ENCODE measurements around the gene PPP1R37. TPM values are rescaled to one million over a fixed set of nuclear protein-coding genes. Genes with fewer than 3 reads are reported as not detected.

Gene PPP1R37
- total RNA-seq, 1 experiment from 2014 or later: 46.4 TPM

DNA sequence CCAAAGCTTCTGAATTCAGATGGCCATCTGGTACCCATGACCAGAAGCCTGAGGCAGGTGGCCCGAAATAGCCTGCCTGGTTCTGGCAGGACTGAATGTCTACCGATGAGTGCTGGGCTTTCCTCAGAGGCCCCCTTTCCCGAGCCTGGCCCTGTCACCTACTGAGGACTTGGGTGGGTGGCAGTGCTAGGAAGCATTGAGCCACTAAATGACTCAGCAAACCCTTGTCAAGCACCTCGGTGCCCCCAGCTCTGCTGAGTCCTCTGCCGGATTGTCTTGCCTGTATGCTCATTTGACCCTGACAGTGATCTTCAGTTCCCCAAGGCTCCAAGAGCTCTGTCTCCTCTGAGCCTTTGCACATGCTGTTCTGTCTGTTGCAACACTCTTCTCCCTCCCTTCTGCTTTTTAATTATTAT is 17.9 kb downstream of the PPP1R37 start:
- ChIA-PET CTCF (no interaction called here), POLR2A (ENCODE audit: unreplicated experiment) (no interaction called here)
- H3F3A ChIP-seq (ENCODE audit: low read length, unreplicated experiment): no peaks in the 10 kb centered on the region
- no peak overlapping the region for H3K4me2 ChIP-seq (ENCODE audit: low read length)
- no peak overlapping the region for H2AFZ ChIP-seq (ENCODE audit: low read length)
- DNase-seq: no peak
- H4K20me1 ChIP-seq (ENCODE audit: low read length): peaks cover 9% of the 10 kb centered on the region; the same call in 1 of the 2 replicates
- H3K9me2 ChIP-seq (replicated peaks; ENCODE audit: low read length): no peaks in the 10 kb centered on the region
- intact Hi-C loops (cut with micrococcal nuclease): no loop called here
- no peak overlapping the region for H3K4me3 ChIP-seq (ENCODE audit: low read length)
- H3K9ac ChIP-seq (ENCODE audit: low read length): no peak overlapping the region
- no TSS peak for BruUV-seq (replicated peaks)
- H3K4me1 ChIP-seq (ENCODE audit: insufficient read depth, low read length): peaks cover 21% of the 10 kb centered on the region
- TF ChIP-seq EZH2 (IDR thresholded peaks at IDR 0.05; ENCODE audit: low read length, unreplicated experiment) (no peak), EZH2phosphoT487 (IDR thresholded peaks at IDR 0.05; ENCODE audit: borderline replicate concordance, low read length) (no peak)
- TF ChIP-seq, protein P1, sequence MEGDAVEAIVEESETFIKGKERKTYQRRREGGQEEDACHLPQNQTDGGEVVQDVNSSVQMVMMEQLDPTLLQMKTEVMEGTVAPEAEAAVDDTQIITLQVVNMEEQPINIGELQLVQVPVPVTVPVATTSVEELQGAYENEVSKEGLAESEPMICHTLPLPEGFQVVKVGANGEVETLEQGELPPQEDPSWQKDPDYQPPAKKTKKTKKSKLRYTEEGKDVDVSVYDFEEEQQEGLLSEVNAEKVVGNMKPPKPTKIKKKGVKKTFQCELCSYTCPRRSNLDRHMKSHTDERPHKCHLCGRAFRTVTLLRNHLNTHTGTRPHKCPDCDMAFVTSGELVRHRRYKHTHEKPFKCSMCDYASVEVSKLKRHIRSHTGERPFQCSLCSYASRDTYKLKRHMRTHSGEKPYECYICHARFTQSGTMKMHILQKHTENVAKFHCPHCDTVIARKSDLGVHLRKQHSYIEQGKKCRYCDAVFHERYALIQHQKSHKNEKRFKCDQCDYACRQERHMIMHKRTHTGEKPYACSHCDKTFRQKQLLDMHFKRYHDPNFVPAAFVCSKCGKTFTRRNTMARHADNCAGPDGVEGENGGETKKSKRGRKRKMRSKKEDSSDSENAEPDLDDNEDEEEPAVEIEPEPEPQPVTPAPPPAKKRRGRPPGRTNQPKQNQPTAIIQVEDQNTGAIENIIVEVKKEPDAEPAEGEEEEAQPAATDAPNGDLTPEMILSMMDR (conservative IDR thresholded peaks at IDR 0.05; ENCODE audit: low read depth, low read length): no peak
- no peaks in the 10 kb centered on the region for H3K36me3 ChIP-seq (ENCODE audit: low read depth, low read length)
- ATAC-seq: no peak
- H3K9me3 ChIP-seq (ENCODE audit: low read length): no peaks in the 10 kb centered on the region
- H3K27me3 ChIP-seq (ENCODE audit: low read length): no peaks in the 10 kb centered on the region
- H3K79me2 ChIP-seq (ENCODE audit: low read length): peaks cover 85% of the 10 kb centered on the region
- no peak overlapping the region for H3K27ac ChIP-seq (ENCODE audit: low read length)

DNA sequence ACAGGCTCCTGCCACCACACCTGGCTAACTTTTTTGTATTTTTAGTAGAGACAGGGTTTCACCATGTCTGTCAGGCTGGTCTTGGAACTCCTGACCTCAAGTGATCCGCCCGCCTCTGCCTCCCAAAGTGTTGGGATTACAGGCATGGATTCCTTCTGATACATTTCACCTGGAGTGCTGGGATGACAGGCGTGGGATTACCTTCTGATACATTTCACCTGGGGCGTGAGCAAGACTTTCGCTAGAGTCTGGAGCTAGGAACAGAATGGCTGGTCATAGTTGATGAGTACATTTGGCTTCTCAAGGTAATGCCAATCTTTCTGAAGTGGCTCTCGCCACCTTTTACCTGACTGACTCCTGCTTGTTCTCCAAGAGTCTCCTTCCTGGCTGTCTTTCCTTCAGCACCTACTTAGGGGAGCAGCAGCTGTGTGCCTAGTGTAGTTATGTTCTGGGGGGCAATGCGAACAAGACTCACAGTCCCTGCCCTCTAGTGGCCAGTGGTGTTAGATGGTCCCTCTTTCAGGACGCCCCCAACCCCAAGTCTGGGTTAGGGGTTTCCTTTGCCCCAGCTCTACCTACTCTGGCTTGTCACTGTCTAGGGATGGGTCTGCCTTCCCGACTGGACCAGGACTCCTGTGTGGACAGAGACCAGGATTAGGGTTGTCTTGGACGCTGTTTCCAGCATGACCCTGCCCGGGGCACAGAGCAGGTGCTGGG is 19.3 kb downstream of the PPP1R37 start:
- Histone ChIP-seq H2AFZ (ENCODE audit: low read length) (no peak overlapping the region), H3K9me3 (ENCODE audit: low read length) (no peaks in the 10 kb centered on the region), H3K9ac (ENCODE audit: low read length) (no peak overlapping the region), H3K4me1 (ENCODE audit: insufficient read depth, low read length) (peaks cover 21% of the 10 kb centered on the region), H3K27ac (ENCODE audit: low read length) (no peak overlapping the region), H3K27me3 (ENCODE audit: low read length) (no peaks in the 10 kb centered on the region), H3K36me3 (ENCODE audit: low read depth, low read length) (no peaks in the 10 kb centered on the region), H3K9me2 (replicated peaks; ENCODE audit: low read length) (no peaks in the 10 kb centered on the region), H3K4me3 (ENCODE audit: low read length) (no peak overlapping the region), H3K4me2 (ENCODE audit: low read length) (no peak overlapping the region), H3K79me2 (ENCODE audit: low read length) (peaks cover 91% of the 10 kb centered on the region), H3F3A (ENCODE audit: low read length, unreplicated experiment) (no peaks in the 10 kb centered on the region), H4K20me1 (ENCODE audit: low read length) (peaks cover 7% of the 10 kb centered on the region; the same call in 1 of the 2 replicates)
- TF ChIP-seq EZH2 (IDR thresholded peaks at IDR 0.05; ENCODE audit: low read length, unreplicated experiment): no peak
- no peak for TF ChIP-seq EZH2phosphoT487 (IDR thresholded peaks at IDR 0.05; ENCODE audit: borderline replicate concordance, low read length)
- TF ChIP-seq, protein P1 (conservative IDR thresholded peaks at IDR 0.05; ENCODE audit: low read depth, low read length): no peak
- ChIA-PET CTCF (no interaction called here), POLR2A (ENCODE audit: unreplicated experiment) (no interaction called here)
- no peak for ATAC-seq
- no peak for DNase-seq
- no TSS peak for BruUV-seq (replicated peaks)
- intact Hi-C loops (cut with micrococcal nuclease): no loop called here

DNA sequence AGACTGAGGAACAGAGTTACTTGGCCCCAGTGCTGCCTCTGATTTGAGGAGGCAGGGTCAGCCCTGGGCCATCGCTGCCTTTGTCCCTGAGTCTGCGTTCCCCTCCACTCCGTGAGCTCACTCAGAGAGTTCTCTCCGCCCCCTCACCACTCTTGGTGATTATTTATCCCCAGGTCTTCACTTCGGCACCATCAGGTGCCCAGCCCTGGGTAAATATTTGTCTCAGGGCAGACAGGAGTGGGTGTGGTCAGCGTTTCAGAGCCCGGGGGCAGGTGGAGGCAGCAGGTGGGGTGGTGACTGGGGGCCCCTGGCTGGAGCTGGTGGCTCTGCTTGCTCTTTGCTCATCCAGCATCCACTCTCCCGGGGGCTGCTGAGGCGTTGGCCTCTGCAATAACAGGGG is 20.6 kb downstream of the PPP1R37 start:
- H3K9me3 ChIP-seq (ENCODE audit: low read length): no peaks in the 10 kb centered on the region
- intact Hi-C loops (cut with micrococcal nuclease): no loop called here
- H3K4me3 ChIP-seq (ENCODE audit: low read length): no peak overlapping the region
- no peaks in the 10 kb centered on the region for H3K9me2 ChIP-seq (replicated peaks; ENCODE audit: low read length)
- CTCF ChIA-PET: interaction anchor here (0.5 kb wide), 1 partner anchor 685 kb away, joined by 3 read pairs; no protein-coding TSS in a partner anchor
- POLR2A ChIA-PET (ENCODE audit: unreplicated experiment): no interaction called here
- H3K27ac ChIP-seq (ENCODE audit: low read length): no peak overlapping the region
- no peak overlapping the region for H3K9ac ChIP-seq (ENCODE audit: low read length)
- H3K4me1 ChIP-seq (ENCODE audit: insufficient read depth, low read length): peaks cover 21% of the 10 kb centered on the region
- H4K20me1 ChIP-seq (ENCODE audit: low read length): peaks cover 7% of the 10 kb centered on the region; the same call in 1 of the 2 replicates
- BruUV-seq (replicated peaks): no TSS peak
- ATAC-seq (peak; percentile 71), DNase-seq (peak; percentile 61)
- H3K4me2 ChIP-seq (ENCODE audit: low read length): peak overlapping the region; percentile 71
- H3F3A ChIP-seq (ENCODE audit: low read length, unreplicated experiment): no peaks in the 10 kb centered on the region
- H3K79me2 ChIP-seq (ENCODE audit: low read length): peaks cover 92% of the 10 kb centered on the region
- H2AFZ ChIP-seq (ENCODE audit: low read length): no peak overlapping the region
- no peaks in the 10 kb centered on the region for H3K36me3 ChIP-seq (ENCODE audit: low read depth, low read length)
- no peaks in the 10 kb centered on the region for H3K27me3 ChIP-seq (ENCODE audit: low read length)
- TF ChIP-seq, protein P1 (conservative IDR thresholded peaks at IDR 0.05; ENCODE audit: low read depth, low read length): no peak
- TF ChIP-seq EZH2phosphoT487 (IDR thresholded peaks at IDR 0.05; ENCODE audit: borderline replicate concordance, low read length): no peak
- TF ChIP-seq EZH2 (IDR thresholded peaks at IDR 0.05; ENCODE audit: low read length, unreplicated experiment): no peak

All from PC-3 (cell line).